GM18868 (cell line): ENCODE data around the gene NBPF14.
"Not testable (repeated sequence)": the region's sequence is repeated elsewhere in the genome, so short reads cannot be mapped to it uniquely, and the experiment has no call there.

Source experiments
- ATAC-seq: cut with Tn5 transposase; IDR thresholded peaks from one replicate; pipeline ENCODE4 v1.9.1; 2021; ENCODE audit warnings: mild to moderate bottlenecking, moderate library complexity; ENCODE audit not compliant: unreplicated experiment

The NBPF14 gene, protein sequence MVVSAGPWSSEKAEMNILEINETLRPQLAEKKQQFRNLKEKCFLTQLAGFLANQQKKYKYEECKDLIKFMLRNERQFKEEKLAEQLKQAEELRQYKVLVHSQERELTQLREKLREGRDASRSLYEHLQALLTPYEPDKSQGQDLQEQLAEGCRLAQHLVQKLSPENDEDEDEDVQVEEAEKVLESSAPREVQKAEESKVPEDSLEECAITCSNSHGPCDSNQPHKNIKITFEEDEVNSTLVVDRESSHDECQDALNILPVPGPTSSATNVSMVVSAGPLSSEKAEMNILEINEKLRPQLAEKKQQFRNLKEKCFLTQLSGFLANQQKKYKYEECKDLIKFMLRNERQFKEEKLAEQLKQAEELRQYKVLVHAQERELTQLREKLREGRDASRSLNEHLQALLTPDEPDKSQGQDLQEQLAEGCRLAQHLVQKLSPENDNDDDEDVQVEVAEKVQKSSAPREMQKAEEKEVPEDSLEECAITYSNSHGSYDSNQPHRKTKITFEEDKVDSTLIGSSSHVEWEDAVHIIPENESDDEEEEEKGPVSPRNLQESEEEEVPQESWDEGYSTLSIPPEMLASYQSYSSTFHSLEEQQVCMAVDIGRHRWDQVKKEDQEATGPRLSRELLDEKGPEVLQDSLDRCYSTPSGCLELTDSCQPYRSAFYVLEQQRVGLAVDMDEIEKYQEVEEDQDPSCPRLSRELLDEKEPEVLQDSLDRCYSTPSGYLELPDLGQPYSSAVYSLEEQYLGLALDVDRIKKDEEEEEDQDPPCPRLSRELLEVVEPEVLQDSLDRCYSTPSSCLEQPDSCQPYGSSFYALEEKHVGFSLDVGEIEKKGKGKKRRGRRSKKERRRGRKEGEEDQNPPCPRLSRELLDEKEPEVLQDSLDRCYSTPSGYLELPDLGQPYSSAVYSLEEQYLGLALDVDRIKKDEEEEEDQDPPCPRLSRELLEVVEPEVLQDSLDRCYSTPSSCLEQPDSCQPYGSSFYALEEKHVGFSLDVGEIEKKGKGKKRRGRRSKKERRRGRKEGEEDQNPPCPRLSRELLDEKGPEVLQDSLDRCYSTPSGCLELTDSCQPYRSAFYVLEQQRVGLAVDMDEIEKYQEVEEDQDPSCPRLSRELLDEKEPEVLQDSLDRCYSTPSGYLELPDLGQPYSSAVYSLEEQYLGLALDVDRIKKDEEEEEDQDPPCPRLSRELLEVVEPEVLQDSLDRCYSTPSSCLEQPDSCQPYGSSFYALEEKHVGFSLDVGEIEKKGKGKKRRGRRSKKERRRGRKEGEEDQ (N-terminal part only)

DNA sequence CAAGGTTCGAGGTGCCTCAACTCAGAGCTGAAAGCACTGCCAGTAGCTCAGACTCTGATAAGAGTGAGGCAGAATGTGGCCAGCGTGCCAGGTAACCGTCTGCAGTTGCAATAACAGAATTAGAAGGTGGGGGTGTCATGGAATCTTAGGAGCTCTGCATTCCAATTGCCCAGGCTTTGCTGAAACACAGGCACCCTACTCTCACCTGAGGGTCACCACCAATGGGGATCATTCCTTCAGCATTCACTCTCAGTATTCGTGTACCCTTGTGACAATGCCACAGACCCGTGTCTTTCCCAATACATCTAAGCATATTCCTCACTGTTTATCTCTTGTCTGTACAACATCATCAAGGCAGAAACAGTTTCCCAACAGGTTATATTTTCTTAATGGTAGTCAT lies at the start of gene NBPF14:
Gene NBPF14 (minus strand): TSS at position 101 of the 400 bp plus-strand sequence. CDS start 294 bp downstream, outside the sequence.
- ATAC-seq = not testable (repeated sequence)

DNA sequence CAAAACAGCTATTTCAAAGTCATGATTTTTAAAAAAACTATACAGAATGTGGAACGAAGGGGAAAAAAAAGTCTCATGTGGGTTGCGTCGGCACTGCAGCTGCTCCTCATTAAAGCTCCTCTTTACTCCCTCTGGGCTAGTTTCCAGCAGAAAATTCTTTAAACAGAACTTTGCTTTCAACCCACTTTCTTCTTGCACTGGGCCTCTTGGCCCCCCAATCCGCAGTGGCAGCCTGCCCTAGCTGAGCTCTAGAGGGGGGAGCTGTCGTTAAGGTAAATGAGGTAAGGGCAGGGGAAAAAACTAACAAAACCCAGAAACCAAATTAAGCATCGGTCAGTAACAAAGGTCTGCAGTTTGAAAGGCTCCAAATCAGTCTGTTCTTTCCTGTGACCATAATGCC lies 29.6 kb upstream of the NBPF14 start:
- ATAC-seq = not testable (repeated sequence)

DNA sequence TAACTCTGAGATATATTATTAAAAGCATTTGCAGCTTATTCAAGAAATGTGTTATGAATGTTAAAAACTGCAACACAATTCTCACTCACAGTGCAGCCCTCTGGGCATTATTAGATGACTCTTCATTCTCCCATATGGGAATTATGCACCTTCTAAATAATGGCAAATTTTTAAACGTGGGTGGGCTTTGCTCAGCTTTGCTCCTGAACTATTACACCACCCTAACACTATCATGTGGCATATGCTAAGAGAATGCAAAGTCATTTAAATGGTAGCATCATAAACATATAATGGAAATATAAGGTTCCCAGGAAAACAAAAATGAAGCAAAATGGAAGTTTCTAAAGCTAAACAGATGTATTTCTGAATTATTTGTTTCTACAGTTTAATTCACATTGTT lies 22.4 kb upstream of the NBPF14 start:
- ATAC-seq = not testable (repeated sequence)

DNA sequence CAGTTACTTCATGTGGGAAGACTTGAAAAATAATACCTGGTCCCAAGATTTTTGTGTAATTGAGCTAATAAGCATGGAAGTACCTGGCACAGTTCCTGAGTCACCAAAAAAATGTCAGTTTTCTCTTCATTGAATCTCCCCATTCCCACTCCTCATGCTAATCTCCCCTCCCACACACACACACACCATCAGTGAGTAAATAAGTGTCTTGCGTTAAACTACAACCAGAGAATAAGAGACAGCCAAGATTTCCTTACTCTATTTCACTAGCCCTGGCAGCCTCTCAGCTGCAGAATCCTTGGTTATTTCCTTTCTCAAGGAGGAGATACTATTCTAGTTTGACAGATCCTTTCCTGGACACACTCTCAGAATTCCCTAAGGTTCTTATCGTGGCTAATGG lies 9.5 kb upstream of the NBPF14 start:
- not testable (repeated sequence) for ATAC-seq

GRCh38 chr1:148595360-148595759 lies 451 bp downstream of the NBPF14 start:
- not testable (repeated sequence) for ATAC-seq

GRCh38 chr1:148591098-148591497 lies 4.7 kb downstream of the NBPF14 start:
- ATAC-seq = not testable (repeated sequence)

DNA sequence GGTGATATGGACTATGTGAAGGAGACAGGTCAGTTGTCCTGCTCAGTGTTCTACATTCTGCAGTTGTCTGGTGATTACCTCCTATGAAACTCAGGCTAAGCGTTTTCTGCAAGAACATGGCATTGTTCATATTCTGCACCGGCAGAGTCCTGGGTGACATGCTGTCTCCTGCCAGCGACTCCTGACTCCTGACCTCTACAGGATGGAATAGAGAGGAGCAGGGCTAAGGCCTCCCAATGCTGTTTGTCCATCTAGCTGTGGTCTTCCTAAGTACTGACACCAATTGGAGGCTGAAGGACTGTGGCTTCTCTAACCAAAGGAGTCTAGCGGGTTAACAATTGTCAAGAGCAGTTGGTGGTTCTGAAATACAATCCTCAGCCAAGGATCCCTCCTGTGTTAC lies 63.7 kb downstream of the NBPF14 start:
- ATAC-seq = not testable (repeated sequence)

- ATAC-seq = not testable (repeated sequence)
Measured at GRCh38 chr1:148529101-148529567, 66.7 kb downstream of the NBPF14 start.

GRCh38 chr1:148528591-148528990 lies 67.2 kb downstream of the NBPF14 start:
- not testable (repeated sequence) for ATAC-seq

GRCh38 chr1:148526587-148526986 lies 69.2 kb downstream of the NBPF14 start:
- ATAC-seq = not testable (repeated sequence)

DNA sequence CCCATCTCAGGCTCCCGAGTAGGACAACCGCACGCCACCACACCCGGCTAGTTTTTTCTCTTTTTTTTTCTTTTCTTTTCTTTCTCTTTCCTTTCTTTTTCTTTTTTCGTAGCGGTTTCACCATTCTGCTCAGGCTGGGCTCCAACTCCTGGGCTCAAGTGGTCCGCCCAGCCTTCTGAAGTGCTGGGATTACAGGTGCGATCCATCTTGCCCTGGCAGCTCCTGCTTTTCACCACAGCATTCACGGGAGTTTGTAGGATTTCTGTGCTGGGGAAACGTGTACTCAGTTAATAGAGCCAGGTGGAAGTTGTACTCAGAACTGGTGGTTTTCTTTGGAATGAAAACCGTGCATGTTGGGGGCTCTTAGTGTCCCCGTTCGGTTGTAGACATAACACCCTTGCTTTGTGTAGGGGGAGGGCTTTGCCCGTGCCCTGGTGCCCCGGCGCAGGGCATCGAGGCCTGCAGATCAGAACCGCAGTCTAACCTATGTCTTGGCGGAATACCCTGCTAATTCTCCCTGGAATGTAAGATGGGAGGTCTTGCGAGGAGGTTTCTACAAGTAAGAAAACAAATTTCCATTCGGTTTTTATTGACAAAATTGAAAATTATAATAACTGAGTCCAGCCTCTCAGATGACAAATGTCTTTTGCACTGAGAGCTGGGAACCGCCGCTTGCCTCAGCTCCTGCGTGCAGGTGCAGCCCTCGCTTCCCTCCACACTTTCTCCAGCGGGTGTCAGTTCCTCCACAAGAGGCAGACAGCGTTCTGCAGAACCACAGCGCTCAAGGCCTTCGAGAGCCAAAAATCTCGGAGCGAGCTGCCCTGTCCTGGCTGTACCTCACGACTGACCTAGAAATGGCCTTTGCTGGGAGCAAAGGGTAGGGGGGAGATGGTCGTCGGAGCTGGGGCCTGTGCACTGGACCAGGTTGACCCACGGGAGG lies 72.3 kb downstream of the NBPF14 start:
- not testable (repeated sequence) for ATAC-seq

DNA sequence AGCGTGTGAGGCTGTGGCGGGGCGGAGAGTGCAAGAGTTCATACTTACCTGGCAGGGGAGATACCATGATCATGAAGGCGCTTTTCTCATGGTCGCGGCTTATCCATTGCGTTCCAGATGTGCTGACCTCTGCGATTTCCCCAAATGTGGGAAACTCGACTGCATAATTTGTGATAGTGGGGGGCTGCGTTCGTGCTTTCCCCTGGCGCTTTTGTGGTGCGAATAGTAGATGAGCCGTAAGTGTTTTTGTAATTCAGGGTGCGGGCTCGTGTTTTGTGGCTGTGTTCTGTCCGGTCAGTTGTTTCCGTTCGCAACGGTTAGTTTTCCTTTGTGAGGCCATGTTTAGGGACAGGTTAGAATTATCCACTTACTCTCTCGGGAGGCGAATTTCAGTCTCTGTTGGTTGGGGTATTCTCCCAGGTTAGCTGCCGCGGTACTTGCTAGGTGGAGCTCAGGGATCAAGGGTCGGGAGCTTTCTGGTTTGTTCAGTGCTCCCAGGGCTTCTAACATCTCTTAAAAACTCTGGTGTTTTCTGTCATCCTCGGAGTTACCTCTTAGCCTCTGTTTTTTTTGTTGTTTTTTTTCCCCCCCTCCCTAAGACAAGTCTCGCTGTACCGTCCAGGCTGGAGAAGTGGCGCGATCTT lies 73.1 kb downstream of the NBPF14 start:
- peak; percentile 83 for ATAC-seq

GRCh38 chr1:148522072-148522471 lies 73.7 kb downstream of the NBPF14 start:
- ATAC-seq = peak; percentile 36

DNA sequence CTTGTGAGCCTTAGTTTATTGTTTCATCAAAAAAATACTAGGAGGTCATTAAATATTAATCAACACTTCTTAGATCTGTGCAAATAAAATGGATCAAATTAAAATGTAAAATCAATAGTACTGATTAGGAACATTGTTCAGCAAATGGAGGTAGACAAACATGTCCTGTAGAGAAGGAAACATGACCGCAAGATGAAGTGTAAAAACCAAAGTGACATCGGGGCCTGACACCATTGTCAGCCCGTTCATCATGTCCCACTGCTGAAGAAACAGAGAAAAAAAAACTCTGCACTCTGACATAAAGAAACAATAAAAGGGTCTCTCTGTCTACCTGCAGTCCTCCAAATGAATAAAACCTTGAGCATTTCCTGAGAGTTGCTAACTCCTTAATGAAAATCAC lies 81.5 kb downstream of the NBPF14 start:
- ATAC-seq = not testable (repeated sequence)

- not testable (repeated sequence) for ATAC-seq
Measured at GRCh38 chr1:148512571-148513184, 83.1 kb downstream of the NBPF14 start.

GRCh38 chr1:148493933-148494332 lies 101.9 kb downstream of the NBPF14 start:
- not testable (repeated sequence) for ATAC-seq

DNA sequence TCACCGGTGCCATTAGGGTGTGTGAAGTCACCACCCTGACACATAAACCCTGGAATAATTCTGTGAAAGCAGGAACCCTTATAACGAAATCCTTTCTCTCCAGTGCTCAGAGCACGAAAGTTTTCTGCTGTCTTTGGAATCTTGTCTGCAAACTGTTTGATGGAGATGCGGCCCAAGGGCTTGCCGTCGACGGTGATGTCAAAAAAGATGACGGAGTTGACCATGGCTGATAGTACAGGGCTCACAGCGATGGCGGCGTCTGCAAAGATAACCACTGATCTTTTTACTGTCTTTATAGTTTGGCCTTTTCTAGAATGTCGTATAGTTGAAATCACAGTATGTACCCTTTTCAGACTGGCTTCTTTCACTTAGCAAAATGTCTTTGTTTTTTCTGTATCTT lies 112.8 kb downstream of the NBPF14 start, which contains the start of gene PPIAL4G:
Gene PPIAL4G (minus strand): TSS at position 274 of the 400 bp plus-strand sequence. CDS start 50 bp downstream, at position 224.
- ATAC-seq = not testable (repeated sequence)
